Measurements from ENCODE around the gene MRGPRE. TPM values are rescaled to one million over a fixed set of nuclear protein-coding genes. Genes with fewer than 3 reads are reported as not detected.

Gene MRGPRE
- total and polyA plus RNA-seq, 3 experiments from 2014 or later, result not detected

DNA sequence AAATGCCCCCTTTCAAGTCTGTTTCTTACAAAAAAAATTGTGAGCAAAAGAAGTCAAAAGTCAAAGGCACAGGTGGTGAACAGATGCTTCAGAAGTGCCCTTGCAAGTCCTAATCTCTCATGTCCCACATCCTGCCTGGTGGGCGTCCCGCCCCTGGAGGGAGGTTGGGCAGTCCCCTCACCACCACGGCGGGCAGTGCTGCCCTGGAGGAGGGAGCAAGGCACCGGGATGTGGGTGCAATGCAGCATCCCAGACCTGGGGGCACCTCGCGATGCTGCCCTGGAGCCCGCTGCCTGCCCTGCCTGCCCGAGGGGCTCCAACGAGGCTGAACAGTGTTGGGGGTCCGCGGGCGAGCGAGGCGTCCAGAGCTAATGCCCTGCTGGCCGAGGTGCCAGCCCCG is 29.5 kb downstream of the MRGPRE start:
- Mint-ChIP-seq H3K4me1 (peaks cover 0 to 6% (median 0%) of the 10 kb centered on the region in 3 donors), H3K27ac (no peak overlapping the region), H3K4me3 (peak overlapping the region in 2 of 7 donors; percentile 10 to 47), H3K9me3 (no peaks in the 10 kb centered on the region), H3K36me3 (no peaks in the 10 kb centered on the region), H3K27me3 (peaks cover 14% of the 10 kb centered on the region in 2 donors)
- Histone ChIP-seq H3K9me3 (ENCODE audit: low read length) (no peaks in the 10 kb centered on the region), H3K27me3 (ENCODE audit: insufficient read depth, low read length, poor library complexity, severe bottlenecking) (no peaks in the 10 kb centered on the region), H3K4me3 (ENCODE audit: low read length) (no peak overlapping the region), H3K36me3 (ENCODE audit: insufficient read depth, low read length) (no peaks in the 10 kb centered on the region), H3K27ac (ENCODE audit: low read depth, low read length) (no peak overlapping the region), H3K4me1 (ENCODE audit: insufficient read depth, low read length) (no peaks in the 10 kb centered on the region)
- DNase-seq, result peak in 3 of 5 donors; percentile 12 to 40 (median 17)
- POLR2A ChIA-PET, result no interaction called here
- CTCF ChIA-PET, result no interaction called here

DNA sequence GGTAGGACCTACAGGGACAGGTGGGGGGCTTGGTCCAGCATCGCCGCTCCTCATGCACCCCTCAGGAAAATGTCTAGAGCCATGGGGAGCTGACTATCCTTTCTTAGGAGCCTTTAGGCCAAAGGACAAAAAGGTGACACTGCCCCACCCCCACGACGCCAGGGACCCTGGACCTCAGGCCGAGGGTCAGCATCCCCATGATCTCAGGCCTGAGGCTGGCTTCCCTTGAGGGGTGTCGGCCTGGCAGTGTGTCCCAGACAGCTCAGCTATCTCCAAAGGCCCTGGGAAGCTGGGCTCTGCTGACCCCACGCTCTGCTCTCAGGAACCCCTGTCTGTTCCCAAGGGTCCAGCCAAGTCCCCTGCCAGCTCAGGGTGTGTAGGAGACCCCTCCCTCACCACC is 29.9 kb downstream of the MRGPRE start:
- POLR2A ChIA-PET, result no interaction called here
- peaks cover 14% of the 10 kb centered on the region in 2 donors for H3K27me3 Mint-ChIP-seq
- no peaks in the 10 kb centered on the region for H3K9me3 ChIP-seq (ENCODE audit: low read length)
- H3K4me1 Mint-ChIP-seq, result peaks cover 0 to 6% (median 0%) of the 10 kb centered on the region in 3 donors
- peak in 1 of 5 donors; percentile 17 for DNase-seq
- no peak overlapping the region for H3K27ac Mint-ChIP-seq
- H3K4me3 Mint-ChIP-seq, result peak overlapping the region in 2 of 7 donors; percentile 10 to 47
- CTCF ChIA-PET, result no interaction called here
- no peaks in the 10 kb centered on the region for H3K4me1 ChIP-seq (ENCODE audit: insufficient read depth, low read length)
- no peaks in the 10 kb centered on the region for H3K36me3 ChIP-seq (ENCODE audit: insufficient read depth, low read length)
- no peaks in the 10 kb centered on the region for H3K36me3 Mint-ChIP-seq
- H3K4me3 ChIP-seq (ENCODE audit: low read length), result no peak overlapping the region
- H3K9me3 Mint-ChIP-seq, result no peaks in the 10 kb centered on the region
- no peak overlapping the region for H3K27ac ChIP-seq (ENCODE audit: low read depth, low read length)
- H3K27me3 ChIP-seq (ENCODE audit: insufficient read depth, low read length, poor library complexity, severe bottlenecking), result no peaks in the 10 kb centered on the region

DNA sequence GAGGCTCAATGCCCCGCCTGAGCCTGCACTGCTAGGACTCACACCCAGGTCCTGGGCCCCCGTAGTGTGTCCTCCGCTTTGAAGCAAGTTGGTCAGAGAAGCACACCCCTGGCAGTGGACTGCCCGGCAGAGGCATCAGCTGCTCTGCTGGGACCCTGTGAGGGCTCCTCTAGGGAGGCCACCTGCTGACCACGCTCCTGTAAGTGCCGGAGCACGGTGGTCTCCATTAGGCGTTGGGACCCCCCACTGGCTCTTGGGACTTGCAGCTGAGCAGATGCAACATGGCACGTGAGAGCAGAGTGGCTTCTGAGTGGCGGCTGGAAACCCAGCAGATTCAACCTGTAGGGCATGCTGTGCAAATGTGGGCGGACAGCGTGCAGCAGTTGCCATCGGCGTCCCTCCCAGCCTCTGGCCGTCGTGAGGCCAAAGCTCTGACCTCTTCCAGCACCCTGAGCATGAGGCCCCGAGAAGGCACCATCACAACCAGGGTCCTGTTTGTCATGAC is 30.5 kb downstream of the MRGPRE start:
- Mint-ChIP-seq H3K4me1 (peaks cover 0 to 6% (median 0%) of the 10 kb centered on the region in 3 donors), H3K27me3 (peaks cover 14% of the 10 kb centered on the region in 2 donors), H3K9me3 (no peaks in the 10 kb centered on the region), H3K4me3 (no peak overlapping the region), H3K27ac (no peak overlapping the region), H3K36me3 (no peaks in the 10 kb centered on the region)
- no peaks in the 10 kb centered on the region for H3K9me3 ChIP-seq (ENCODE audit: low read length)
- H3K36me3 ChIP-seq (ENCODE audit: insufficient read depth, low read length), result no peaks in the 10 kb centered on the region
- no peak overlapping the region for H3K27ac ChIP-seq (ENCODE audit: low read depth, low read length)
- no peak overlapping the region for H3K4me3 ChIP-seq (ENCODE audit: low read length)
- ChIA-PET POLR2A (no interaction called here), CTCF (no interaction called here)
- no peaks in the 10 kb centered on the region for H3K4me1 ChIP-seq (ENCODE audit: insufficient read depth, low read length)
- no peaks in the 10 kb centered on the region for H3K27me3 ChIP-seq (ENCODE audit: insufficient read depth, low read length, poor library complexity, severe bottlenecking)
- peak in 1 of 5 donors; percentile 37 for DNase-seq

DNA sequence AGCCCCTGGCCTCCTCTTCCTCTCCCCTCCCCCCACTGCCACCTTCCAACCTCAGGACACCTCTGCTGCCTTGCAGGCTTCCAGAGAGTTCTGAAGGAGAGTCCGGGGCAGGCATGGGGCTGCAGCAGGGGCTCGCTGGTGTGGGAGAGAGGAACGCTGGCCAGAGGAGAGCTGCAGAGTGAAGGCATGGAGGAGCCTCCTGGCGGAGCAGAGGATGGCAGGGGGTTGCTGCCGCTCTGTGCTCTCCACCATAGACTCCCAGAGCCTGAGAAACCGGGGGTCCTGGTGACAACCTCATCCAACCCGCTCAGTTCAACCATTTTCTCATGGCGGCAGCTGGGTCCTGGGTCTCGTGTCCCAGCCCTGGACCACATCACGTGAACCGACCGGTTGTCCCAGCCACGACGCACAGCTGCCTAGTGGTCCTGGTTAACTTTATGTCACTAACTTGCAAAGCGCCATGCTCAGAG is 31.1 kb downstream of the MRGPRE start:
- Mint-ChIP-seq H3K27ac (no peak overlapping the region), H3K36me3 (no peaks in the 10 kb centered on the region), H3K4me1 (peaks cover 0 to 6% (median 0%) of the 10 kb centered on the region in 3 donors), H3K4me3 (peak overlapping the region in 1 of 7 donors; percentile 27), H3K27me3 (peaks cover 14% of the 10 kb centered on the region in 2 donors), H3K9me3 (no peaks in the 10 kb centered on the region)
- no peak overlapping the region for H3K4me3 ChIP-seq (ENCODE audit: low read length)
- no peak overlapping the region for H3K27ac ChIP-seq (ENCODE audit: low read depth, low read length)
- ChIA-PET CTCF (no interaction called here), POLR2A (no interaction called here)
- no peaks in the 10 kb centered on the region for H3K36me3 ChIP-seq (ENCODE audit: insufficient read depth, low read length)
- no peaks in the 10 kb centered on the region for H3K27me3 ChIP-seq (ENCODE audit: insufficient read depth, low read length, poor library complexity, severe bottlenecking)
- DNase-seq, result peak in 1 of 5 donors; percentile 28
- no peaks in the 10 kb centered on the region for H3K9me3 ChIP-seq (ENCODE audit: low read length)
- H3K4me1 ChIP-seq (ENCODE audit: insufficient read depth, low read length), result no peaks in the 10 kb centered on the region

DNA sequence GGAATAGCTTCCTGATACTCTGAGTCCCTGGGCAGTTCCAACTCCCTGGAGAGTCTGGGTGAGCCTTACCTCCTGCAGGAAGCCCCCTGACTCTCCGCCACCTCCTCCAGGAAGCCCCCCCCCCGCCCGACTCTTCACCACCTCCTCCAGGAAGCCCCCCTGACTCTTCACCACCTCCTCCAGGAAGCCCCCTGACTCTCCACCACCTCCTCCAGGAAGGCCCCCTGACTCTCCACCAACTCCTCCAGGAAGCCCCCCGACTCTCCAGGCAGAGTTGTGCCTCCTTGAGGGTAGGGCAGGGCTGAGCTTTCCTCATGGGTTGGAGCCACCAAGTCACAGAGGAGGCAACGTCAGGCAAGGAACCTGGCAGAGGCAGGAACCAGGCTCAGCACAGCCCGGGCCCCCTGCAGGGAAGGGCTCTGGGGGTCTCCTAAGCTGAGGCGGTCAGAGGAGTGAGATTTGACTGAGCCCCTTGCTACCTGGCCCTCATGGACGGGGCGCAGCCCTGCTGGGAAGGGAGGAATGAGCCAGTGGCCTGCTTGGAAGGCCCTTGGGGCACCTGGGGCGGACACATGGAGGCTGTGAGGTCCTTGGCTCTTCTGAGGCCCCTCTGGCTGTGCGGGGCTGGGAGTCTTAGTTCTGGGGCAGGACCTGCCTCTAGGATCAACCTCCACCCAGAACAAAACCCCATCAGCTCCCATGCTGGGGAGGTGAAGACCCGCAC is 31.7 kb downstream of the MRGPRE start:
- no peaks in the 10 kb centered on the region for H3K27me3 ChIP-seq (ENCODE audit: insufficient read depth, low read length, poor library complexity, severe bottlenecking)
- H3K4me3 ChIP-seq (ENCODE audit: low read length), result no peak overlapping the region
- Mint-ChIP-seq H3K9me3 (no peaks in the 10 kb centered on the region), H3K4me1 (peaks cover 0 to 6% (median 0%) of the 10 kb centered on the region in 3 donors), H3K36me3 (no peaks in the 10 kb centered on the region), H3K4me3 (no peak overlapping the region), H3K27ac (no peak overlapping the region), H3K27me3 (peaks cover 14% of the 10 kb centered on the region in 2 donors)
- ChIA-PET CTCF (no interaction called here), POLR2A (no interaction called here)
- H3K9me3 ChIP-seq (ENCODE audit: low read length), result no peaks in the 10 kb centered on the region
- no peaks in the 10 kb centered on the region for H3K36me3 ChIP-seq (ENCODE audit: insufficient read depth, low read length)
- H3K4me1 ChIP-seq (ENCODE audit: insufficient read depth, low read length), result no peaks in the 10 kb centered on the region
- peak in 1 of 5 donors; percentile 35 for DNase-seq
- H3K27ac ChIP-seq (ENCODE audit: low read depth, low read length), result no peak overlapping the region

DNA sequence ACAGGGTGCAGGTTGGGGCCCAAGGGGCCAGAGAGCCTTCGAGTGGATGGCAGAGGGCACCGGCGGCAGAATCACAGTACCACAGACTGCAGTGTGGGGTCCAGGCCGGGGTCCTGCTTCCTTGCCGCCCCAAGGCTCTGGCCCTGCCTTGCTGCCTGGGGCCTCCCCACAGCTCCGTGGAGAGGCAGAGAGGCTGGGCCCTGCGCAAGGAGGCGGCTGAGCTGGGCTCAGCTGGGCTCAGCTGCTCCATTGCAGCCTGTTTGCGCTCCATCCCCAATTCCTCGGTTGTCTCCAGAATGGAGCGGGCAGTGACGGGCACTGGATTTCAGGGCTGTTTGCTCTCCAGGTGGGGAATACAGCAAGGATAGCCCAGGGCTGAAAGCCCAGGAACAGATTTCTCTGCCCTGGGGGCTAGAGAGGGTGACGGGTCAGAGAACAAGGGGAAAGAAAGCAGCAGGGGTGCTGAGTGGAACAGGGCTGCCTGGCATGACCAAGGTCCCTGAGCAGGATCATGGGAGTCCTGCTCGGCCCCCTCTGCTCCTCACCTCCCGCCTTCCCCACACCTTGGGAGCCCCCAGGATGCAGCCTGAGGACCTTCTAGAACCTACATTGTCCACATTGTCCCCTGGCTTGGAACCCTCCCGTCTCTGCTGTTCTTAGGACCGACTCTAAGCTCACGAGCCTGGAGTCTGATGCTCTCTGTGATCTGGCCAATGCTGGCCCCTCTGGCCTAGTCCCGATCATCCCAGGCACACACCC is 32.5 kb downstream of the MRGPRE start:
- H3K36me3 ChIP-seq (ENCODE audit: insufficient read depth, low read length), result no peaks in the 10 kb centered on the region
- H3K27ac ChIP-seq (ENCODE audit: low read depth, low read length), result no peak overlapping the region
- H3K4me1 ChIP-seq (ENCODE audit: insufficient read depth, low read length), result no peaks in the 10 kb centered on the region
- H3K4me1 Mint-ChIP-seq, result peaks cover 0 to 2% (median 0%) of the 10 kb centered on the region in 3 donors
- peaks cover 12 to 14% of the 10 kb centered on the region in 2 donors for H3K27me3 Mint-ChIP-seq
- no peak overlapping the region for H3K27ac Mint-ChIP-seq
- no peak overlapping the region for H3K4me3 Mint-ChIP-seq
- ChIA-PET POLR2A (no interaction called here), CTCF (no interaction called here)
- no peaks in the 10 kb centered on the region for H3K36me3 Mint-ChIP-seq
- H3K9me3 Mint-ChIP-seq, result no peaks in the 10 kb centered on the region
- H3K27me3 ChIP-seq (ENCODE audit: insufficient read depth, low read length, poor library complexity, severe bottlenecking), result no peaks in the 10 kb centered on the region
- H3K4me3 ChIP-seq (ENCODE audit: low read length), result no peak overlapping the region
- H3K9me3 ChIP-seq (ENCODE audit: low read length), result no peaks in the 10 kb centered on the region
- peak in 1 of 5 donors; percentile 41 for DNase-seq

DNA sequence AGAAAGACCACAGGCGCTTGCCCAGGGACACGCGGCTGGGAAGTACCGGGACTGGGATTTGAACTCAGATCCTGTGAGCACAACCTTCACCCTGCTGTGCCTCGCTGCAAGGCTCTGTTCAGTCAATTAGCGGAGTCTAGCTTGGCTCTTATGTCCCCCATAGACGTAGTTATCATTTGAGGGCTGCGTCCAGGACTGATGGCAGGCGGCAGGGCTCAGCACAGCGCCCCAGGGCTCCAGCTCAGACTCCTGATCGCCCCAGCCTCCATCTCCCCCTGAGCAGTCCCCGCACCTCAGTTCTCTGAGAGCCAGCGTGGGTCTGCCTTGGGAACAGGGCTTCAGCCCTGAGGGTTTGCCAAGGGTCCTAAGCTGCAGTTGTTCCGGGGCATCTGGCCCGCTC is 33.4 kb downstream of the MRGPRE start:
- no peak overlapping the region for H3K4me3 Mint-ChIP-seq
- H3K27ac Mint-ChIP-seq, result no peak overlapping the region
- Histone ChIP-seq H3K4me1 (ENCODE audit: insufficient read depth, low read length) (no peaks in the 10 kb centered on the region), H3K9me3 (ENCODE audit: low read length) (no peaks in the 10 kb centered on the region), H3K27ac (ENCODE audit: low read depth, low read length) (no peak overlapping the region), H3K27me3 (ENCODE audit: insufficient read depth, low read length, poor library complexity, severe bottlenecking) (no peaks in the 10 kb centered on the region), H3K36me3 (ENCODE audit: insufficient read depth, low read length) (no peaks in the 10 kb centered on the region), H3K4me3 (ENCODE audit: low read length) (no peak overlapping the region)
- H3K36me3 Mint-ChIP-seq, result no peaks in the 10 kb centered on the region
- no peaks in the 10 kb centered on the region for H3K9me3 Mint-ChIP-seq
- H3K27me3 Mint-ChIP-seq, result peaks cover 13 to 14% of the 10 kb centered on the region in 2 donors
- ChIA-PET POLR2A (no interaction called here), CTCF (no interaction called here)
- DNase-seq, result peak in 1 of 5 donors; percentile 5
- H3K4me1 Mint-ChIP-seq, result peaks cover 0 to 2% (median 0%) of the 10 kb centered on the region in 3 donors

DNA sequence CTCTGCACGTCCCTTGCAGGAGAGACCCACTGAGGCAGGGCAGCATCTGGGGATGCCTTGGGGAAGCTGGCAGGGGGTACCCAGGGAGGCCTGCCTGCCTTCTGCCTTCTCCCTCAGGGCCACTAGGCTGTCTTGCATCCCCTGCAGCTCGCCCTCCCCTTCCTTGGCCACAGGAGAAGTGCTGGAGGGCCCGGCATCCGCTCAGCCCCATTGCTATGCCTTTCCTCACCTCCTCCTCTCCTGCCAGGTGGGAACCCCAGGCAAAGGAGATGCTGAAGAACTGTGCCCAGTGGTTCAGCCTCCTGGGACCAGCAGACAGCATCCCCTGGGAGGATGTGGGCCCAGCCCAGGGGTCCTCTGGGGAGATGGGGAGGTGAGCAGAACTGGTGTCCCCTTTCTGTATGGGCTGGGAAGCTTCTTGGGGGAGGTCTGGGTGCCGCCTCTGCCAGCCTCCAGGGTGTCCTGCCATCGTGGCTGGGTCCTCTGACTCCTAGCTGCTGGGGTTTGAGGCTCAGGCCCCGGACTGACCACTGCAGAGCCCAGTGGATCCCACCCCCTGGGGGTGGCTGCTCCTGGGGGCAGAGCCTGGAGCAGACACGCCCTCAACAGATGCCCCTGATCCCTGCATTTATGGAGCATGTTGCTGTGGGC is 34.2 kb downstream of the MRGPRE start:
- ChIA-PET POLR2A (no interaction called here), CTCF (no interaction called here)
- H3K27me3 ChIP-seq (ENCODE audit: insufficient read depth, low read length, poor library complexity, severe bottlenecking), result no peaks in the 10 kb centered on the region
- no peak overlapping the region for H3K27ac Mint-ChIP-seq
- no peaks in the 10 kb centered on the region for H3K9me3 Mint-ChIP-seq
- H3K4me1 Mint-ChIP-seq, result peaks cover 0 to 2% (median 0%) of the 10 kb centered on the region in 3 donors
- H3K9me3 ChIP-seq (ENCODE audit: low read length), result no peaks in the 10 kb centered on the region
- no peaks in the 10 kb centered on the region for H3K36me3 ChIP-seq (ENCODE audit: insufficient read depth, low read length)
- H3K27ac ChIP-seq (ENCODE audit: low read depth, low read length), result no peak overlapping the region
- H3K4me1 ChIP-seq (ENCODE audit: insufficient read depth, low read length), result no peaks in the 10 kb centered on the region
- peak in 1 of 5 donors; percentile 35 for DNase-seq
- no peak overlapping the region for H3K4me3 Mint-ChIP-seq
- no peaks in the 10 kb centered on the region for H3K36me3 Mint-ChIP-seq
- H3K27me3 Mint-ChIP-seq, result peaks cover 13 to 14% of the 10 kb centered on the region in 2 donors
- no peak overlapping the region for H3K4me3 ChIP-seq (ENCODE audit: low read length)

All from CD8-positive, alpha-beta memory T cell (primary cell).